Neural progenitor cell (in vitro differentiated cells): Measurements from ENCODE around the gene LARGE1.

Experiments used
- EZH2 ChIP-seq: fragments of 200-600 bp; sonication (generic); IDR thresholded peaks from 2 replicates; pipeline ENCODE4 v1.6.1; 2017; ENCODE audit warnings: antibody characterized with exemption, mild to moderate bottlenecking, moderate library complexity
- EZH2phosphoT487 ChIP-seq: fragments of 200-600 bp; sonication (generic); IDR thresholded peaks from 2 replicates; pipeline ENCODE4 v1.6.1; 2017; ENCODE audit warnings: antibody characterized with exemption
- TF ChIP-seq, protein P1 (sequence below): fragments of 200-600 bp; sonication (generic); IDR thresholded peaks from 2 replicates; pipeline ENCODE4 v1.5.1; 2017; ENCODE audit warnings: antibody characterized with exemption, mild to moderate bottlenecking

DNA sequence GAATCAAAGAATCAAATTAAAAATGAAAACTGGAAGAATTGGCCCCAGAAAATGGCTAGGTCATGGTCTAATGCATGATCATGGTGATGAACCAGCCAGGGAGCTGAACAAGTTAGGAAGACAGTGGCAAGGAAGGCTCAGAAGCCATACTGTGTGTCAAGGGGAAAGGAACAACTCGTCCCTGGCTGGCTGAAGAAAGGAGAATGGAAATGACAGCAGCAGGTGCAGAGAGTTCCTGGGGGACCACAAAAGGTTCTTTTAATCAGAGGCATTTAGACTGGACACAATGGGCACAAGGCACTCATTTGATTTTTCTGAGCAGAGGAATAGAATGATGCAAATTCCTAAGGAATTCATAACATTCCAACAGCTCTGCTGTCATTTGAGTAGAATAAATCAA lies 209.9 kb downstream of the LARGE1 start:
- TF ChIP-seq EZH2 (no peak), EZH2phosphoT487 (no peak)
- TF ChIP-seq, protein P1, sequence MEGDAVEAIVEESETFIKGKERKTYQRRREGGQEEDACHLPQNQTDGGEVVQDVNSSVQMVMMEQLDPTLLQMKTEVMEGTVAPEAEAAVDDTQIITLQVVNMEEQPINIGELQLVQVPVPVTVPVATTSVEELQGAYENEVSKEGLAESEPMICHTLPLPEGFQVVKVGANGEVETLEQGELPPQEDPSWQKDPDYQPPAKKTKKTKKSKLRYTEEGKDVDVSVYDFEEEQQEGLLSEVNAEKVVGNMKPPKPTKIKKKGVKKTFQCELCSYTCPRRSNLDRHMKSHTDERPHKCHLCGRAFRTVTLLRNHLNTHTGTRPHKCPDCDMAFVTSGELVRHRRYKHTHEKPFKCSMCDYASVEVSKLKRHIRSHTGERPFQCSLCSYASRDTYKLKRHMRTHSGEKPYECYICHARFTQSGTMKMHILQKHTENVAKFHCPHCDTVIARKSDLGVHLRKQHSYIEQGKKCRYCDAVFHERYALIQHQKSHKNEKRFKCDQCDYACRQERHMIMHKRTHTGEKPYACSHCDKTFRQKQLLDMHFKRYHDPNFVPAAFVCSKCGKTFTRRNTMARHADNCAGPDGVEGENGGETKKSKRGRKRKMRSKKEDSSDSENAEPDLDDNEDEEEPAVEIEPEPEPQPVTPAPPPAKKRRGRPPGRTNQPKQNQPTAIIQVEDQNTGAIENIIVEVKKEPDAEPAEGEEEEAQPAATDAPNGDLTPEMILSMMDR = no peak
